ENCODE data around the gene DGKI.

DNA sequence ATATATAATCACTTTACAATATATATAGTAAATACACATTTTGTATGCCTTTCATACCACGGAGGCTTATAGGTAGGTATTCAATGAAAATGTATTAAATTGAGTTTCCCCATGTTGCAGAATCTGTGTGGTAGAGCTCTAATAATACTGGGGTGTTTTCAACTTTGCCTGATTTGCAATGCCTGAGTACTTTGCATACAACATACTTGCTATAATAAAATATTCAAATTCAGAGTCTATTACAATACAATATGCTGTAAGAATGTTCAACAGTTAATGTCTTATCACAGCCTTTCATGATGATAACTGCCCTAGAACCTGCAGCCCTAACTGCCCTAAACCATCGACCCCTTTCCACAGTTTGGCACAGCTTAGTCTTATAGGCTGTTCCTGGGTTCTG, 114.6 kb downstream of the DGKI start:
- TF ChIP-seq, protein P1, sequence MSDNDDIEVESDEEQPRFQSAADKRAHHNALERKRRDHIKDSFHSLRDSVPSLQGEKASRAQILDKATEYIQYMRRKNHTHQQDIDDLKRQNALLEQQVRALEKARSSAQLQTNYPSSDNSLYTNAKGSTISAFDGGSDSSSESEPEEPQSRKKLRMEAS (IDR thresholded peaks at IDR 0.05), result no peak
- no peak for TF ChIP-seq CTCF (IDR thresholded peaks at IDR 0.05)
- TF ChIP-seq HDAC2 (IDR thresholded peaks at IDR 0.05), result no peak
